HG02970 (cell line): ENCODE measurements around the gene AAK1.
"Not testable (repeated sequence)": the region's sequence is repeated elsewhere in the genome, so short reads cannot be mapped to it uniquely, and the experiment has no call there.

Experiments
- ATAC-seq: cut with Tn5 transposase; IDR thresholded peaks from one replicate; pipeline ENCODE4 v1.9.1; 2021; ENCODE audit warnings: mild to moderate bottlenecking, moderate library complexity, moderate number of reproducible peaks; ENCODE audit not compliant: unreplicated experiment, low FRiP score

AAK1 gene

GRCh38 chr2:69662547-69662946 lies 19.0 kb upstream of the AAK1 start:
- ATAC-seq: not testable (repeated sequence)

GRCh38 chr2:69660637-69661036 lies 17.1 kb upstream of the AAK1 start:
- ATAC-seq: no peak

GRCh38 chr2:69659941-69660483 lies 16.5 kb upstream of the AAK1 start:
- ATAC-seq: no peak

GRCh38 chr2:69659349-69659748 lies 15.8 kb upstream of the AAK1 start:
- no peak for ATAC-seq

- no peak for ATAC-seq
These were observed 8.7 kb upstream of the AAK1 start for GRCh38 chr2:69652206-69652605.

- not testable (repeated sequence) for ATAC-seq
These were observed 3.7 kb upstream of the AAK1 start for GRCh38 chr2:69647196-69647595.

GRCh38 chr2:69646714-69647113 lies 3.2 kb upstream of the AAK1 start:
- no peak for ATAC-seq

GRCh38 chr2:69645921-69646320 lies 2.4 kb upstream of the AAK1 start:
- ATAC-seq: no peak

- ATAC-seq: no peak
These were observed 1.5 kb upstream of the AAK1 start for GRCh38 chr2:69645031-69645431.

- ATAC-seq: no peak
These were observed 1.0 kb upstream of the AAK1 start for GRCh38 chr2:69644506-69644979.

GRCh38 chr2:69642709-69643601 lies 584 bp downstream of the AAK1 start:
- no peak for ATAC-seq

GRCh38 chr2:69641887-69642708 lies 1.4 kb downstream of the AAK1 start:
- no peak for ATAC-seq

- ATAC-seq: no peak
These were observed 2.1 kb downstream of the AAK1 start for GRCh38 chr2:69641471-69641870.

- no peak for ATAC-seq
These were observed 4.3 kb downstream of the AAK1 start for GRCh38 chr2:69639266-69639665.

GRCh38 chr2:69638630-69639029 lies 4.9 kb downstream of the AAK1 start:
- ATAC-seq: no peak

- ATAC-seq: no peak
These were observed 5.6 kb downstream of the AAK1 start for GRCh38 chr2:69637923-69638322.

GRCh38 chr2:69636395-69636794 lies 7.1 kb downstream of the AAK1 start:
- ATAC-seq: no peak

- no peak for ATAC-seq
These were observed 8.1 kb downstream of the AAK1 start for GRCh38 chr2:69635432-69635831.

- ATAC-seq: no peak
These were observed 9.2 kb downstream of the AAK1 start for GRCh38 chr2:69634196-69634821.

GRCh38 chr2:69631402-69631801 lies 12.1 kb downstream of the AAK1 start:
- ATAC-seq: no peak
